Hippocampal formation (tissue), 2 donors: Measurements from ENCODE around the gene EARS2.
"Not testable (repeated sequence)": the region's sequence is repeated elsewhere in the genome, so short reads cannot be mapped to it uniquely, and the experiment has no call there.

Experiments
- DNase-seq, 2 donors: peaks; one replicate each; lab custom pipeline; 2025; lab: John Stamatoyannopoulos, UW

EARS2 gene

DNA sequence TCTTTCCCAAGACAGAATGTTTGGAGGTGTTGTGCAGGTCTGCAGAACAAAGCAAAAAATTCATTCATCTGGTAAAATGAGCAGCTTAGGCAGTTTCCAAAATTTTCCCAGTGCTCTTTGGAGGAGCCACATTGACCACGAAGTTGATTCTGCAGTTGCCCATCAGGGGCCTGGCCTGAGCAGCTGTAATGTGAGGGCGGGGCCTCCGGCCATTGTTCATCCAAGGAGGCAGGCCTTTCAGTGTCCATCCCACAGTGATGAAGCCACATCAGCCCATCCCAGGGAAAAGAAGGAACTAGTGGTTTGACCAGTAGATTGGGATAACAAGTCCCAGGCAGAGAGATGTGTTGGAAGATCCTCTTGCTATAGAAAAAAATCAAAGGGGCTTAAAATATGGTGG, 10.5 kb upstream of the EARS2 start:
- no peak for DNase-seq

DNA sequence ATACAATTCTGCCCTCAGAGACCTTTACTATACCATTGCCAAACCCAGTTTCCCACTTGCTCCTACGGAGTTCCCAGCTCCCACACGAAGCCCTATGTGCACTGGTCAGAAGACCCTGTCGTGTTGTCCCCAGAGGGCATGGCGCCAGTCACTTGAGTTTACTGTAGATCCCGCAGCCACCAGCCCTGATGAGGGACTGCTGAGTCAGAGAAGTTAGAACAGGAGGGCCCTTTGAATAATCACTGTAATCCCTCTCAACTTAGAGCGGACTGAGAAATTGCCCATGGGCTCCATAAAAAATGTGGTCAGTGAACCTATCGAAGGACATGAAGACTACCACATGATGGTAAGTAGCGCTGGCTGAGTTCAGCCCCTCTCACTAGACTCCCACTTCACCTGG, 9.6 kb upstream of the EARS2 start:
- DNase-seq, result no peak

DNA sequence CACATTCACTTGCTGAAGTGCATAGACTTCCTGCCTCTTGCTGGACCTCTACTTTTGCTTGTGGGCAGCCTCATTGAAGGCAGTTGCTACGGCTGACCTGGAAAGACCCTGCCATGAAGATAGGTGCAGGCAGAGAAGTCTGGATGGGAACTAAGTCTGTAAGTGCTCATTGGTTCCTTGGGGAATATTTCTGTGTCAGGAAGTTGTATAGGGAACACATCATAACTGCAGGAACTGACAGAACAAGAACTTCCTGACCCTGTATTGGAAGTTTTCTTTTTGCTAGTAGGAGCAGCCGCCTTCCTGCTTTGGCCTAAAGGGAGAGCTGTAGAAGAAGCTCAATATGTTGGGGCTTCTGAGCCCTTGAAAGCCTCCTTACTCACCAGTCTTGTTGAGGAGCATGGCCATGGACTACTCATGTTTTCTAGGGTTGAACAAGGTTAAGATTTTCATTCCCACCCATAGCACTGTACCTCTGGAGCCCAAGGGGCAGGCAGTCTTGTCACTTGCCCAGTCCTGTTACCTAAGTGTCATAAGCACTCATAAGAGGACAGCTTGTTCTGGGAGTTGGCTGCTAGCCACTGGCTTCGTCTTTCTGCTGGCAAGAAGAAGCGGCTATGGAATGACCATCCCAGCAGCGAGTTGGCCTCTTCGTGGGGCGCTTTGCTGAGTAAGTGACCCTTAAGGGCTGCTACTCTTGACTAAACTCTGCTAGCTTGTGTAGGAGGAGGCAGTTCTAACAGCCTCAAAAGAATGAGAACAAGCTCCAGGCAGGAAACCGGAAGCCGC, 7.6 kb upstream of the EARS2 start:
- peak in 1 of 2 donors; percentile 0 for DNase-seq

DNA sequence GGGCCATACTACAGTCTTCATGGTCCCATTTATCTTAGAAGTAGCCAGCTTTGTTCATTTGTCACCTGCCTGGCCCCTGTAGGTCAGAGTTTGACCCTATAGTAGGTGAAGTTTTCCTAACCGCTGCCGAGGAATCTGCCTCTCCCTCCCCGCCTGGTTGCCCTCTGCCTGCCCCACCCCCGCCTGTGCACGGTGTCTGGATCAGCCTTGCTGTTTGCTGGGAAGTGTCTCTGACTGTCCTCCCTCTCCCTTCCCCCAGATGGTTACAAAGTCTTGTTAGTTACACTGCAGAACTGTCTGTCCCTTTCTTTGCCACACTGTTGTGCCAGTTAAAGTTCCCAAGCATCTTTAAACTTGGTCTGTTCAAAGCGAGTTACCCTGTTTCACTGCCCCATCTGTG, 6.0 kb upstream of the EARS2 start:
- no peak for DNase-seq

DNA sequence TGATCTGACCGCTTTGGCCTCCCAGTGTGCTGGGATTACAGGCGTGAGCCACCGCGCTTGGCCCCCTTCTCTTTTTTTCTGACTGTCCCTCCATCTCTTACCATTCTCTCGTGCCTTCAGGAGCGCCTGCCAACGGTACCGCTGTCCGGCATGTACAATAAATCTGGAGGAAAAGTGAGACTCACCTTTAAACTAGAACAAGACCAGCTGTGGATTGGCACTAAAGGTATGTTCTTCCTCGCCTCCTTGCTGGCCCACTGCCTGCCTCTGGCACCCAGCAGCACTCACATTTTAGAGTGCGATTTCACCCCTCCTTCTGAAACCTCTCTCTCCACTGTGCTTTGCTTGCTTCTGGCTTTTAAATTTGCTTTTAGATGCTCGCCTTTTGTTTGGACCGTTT, 5.4 kb upstream of the EARS2 start:
- DNase-seq, result no peak

DNA sequence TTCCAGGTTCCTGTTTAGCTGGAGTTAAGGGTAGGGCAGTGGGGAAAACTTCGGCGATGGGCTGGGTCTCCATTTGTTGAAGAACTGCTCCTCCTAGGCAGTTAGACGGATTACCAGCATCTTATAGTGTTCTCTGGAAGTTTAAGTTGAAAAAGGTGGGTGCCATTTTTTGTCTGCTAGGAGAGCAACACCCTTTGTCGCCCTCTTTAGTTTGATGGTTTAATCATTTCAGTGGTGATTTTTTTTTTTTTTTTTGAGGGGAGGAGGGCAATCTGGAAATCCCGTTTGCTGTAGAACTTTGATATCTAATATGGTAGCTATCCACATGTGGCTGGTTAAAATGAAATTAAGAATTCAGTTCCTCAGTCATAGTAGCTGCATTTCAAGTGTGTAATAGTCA, 4.4 kb upstream of the EARS2 start:
- no peak for DNase-seq

DNA sequence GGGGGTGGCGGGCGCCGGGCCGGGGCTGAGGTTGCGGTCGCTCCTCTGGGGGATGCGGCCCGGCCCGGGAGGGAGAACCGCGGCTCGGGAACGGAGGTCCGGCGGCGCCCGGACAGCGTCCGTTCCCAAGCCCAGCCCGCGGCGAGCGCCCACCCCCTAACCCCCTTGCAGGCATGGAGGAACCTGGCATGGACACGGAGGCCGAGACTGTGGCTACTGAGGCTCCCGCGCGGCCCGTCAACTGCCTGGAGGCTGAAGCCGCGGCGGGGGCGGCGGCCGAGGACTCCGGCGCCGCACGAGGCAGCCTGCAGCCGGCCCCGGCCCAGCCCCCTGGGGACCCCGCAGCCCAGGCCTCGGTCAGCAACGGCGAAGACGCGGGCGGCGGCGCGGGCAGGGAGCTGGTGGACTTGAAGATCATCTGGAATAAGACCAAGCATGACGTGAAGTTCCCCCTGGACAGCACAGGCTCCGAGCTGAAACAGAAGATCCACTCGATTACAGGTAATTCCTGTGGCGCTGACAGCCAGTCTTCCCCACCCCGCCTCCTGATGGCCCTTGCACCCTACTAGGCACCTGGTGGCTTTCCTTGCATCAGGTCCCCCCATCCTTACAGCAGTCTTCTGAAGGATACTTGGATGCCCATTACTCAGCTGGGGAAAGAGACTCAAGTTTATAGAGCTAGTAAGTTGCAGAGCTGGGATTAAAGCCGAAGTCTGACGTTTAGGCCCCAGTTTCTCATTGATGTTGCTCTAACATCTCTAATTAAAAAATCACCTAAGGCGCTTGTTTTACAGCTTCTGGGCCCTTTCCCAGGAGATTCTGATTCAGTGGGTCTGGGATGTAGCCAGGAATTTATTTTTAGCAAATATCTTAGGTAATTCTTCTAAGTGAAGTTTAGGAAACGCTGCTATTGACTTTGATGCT, 891 bp upstream of the EARS2 start:
- DNase-seq, result no peak

DNA sequence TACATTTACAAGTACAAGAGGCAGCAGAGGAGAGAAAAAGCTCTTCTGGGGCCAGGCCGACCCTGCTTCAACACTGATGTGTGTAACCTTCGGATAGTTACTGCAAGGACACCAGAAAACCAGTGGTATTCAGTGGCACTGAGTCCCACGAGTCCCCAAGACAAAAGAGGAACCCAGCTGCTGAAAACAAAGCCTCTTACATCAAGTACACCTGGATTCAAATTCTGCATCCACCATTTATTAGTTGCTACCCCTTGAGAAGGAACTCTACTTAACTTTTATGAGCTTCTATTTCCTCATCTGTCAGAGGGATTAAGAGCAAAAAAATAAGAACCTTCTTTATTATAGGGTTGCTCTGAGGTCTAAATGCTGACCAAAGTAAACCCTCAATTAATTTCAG, 2.6 kb downstream of the EARS2 start:
- no peak for DNase-seq

DNA sequence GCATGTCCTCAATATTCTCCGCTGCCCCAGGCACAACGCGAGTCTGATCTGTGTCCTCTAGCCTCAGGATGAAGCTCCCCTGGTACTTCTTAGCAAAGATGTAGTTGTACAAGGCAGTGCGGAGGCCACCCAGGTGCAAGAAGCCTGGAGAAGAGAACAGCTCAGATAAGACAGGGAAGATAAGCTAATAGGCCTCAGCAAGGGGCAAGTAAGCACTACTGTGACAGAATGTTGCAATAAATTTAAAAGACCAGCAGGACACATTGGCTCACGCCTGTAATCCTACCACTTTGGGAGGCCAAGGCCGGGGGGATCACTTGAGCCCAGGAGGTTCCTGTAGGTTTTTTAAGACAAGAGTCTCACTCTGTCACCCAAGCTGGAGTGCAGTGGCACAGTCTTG, 5.0 kb downstream of the EARS2 start:
- no peak for DNase-seq

DNA sequence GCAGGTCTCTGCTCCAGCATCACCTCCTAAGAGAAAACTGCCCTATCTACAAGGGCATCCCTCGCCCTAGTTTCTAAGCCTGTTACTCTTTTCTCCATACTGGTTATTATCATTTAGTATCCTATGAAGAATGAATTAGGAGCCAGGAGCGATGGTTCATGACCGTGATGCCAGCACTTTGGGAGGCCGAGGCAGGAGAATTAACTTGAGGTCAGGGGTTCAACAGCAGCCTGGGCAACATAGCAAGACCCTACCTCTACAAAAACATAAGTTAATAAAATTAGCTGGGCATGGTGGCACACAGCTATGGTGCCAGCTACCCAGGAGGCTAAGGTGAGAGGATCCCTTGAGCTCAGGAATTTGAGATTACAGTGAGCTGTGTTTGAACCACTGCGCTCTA, 7.2 kb downstream of the EARS2 start:
- no peak for DNase-seq

DNA sequence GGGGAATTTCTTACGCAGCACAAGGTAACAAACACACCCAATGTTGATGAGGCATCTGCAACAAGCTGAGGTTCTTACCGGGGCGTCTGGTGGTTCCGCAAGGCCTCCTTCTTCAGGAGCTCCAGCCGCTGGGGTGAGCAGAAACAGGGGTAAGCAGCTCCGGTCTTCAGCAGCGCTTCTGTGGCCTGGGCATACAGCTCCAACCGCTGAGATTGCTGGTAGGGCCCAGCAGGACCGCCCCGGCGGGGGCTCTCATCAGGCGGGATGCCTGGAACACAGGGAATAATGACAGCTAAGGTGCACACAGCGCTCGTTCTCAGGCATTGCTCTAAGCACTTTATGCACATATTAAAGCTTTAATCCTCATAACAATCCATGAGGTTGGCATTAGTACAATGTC, 12.7 kb downstream of the EARS2 start:
- no peak for DNase-seq

DNA sequence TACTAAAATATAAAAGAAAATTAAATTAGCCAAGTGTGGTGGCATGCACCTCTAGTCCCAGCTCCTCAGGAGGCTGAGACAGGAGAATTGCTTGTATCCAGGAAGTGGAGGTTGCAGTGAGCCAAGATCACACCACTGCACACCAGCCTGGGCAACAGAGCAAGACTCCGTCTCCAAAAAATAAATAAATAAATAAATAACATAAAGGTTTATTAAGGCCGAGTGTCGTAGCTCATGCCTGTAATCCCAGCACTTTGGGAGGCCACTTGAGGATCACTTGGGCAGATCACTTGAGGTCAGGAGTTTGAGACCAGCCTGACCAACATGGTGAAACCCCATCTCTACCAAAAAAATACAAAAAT, 16.4 kb downstream of the EARS2 start:
- DNase-seq, result not testable (repeated sequence)

DNA sequence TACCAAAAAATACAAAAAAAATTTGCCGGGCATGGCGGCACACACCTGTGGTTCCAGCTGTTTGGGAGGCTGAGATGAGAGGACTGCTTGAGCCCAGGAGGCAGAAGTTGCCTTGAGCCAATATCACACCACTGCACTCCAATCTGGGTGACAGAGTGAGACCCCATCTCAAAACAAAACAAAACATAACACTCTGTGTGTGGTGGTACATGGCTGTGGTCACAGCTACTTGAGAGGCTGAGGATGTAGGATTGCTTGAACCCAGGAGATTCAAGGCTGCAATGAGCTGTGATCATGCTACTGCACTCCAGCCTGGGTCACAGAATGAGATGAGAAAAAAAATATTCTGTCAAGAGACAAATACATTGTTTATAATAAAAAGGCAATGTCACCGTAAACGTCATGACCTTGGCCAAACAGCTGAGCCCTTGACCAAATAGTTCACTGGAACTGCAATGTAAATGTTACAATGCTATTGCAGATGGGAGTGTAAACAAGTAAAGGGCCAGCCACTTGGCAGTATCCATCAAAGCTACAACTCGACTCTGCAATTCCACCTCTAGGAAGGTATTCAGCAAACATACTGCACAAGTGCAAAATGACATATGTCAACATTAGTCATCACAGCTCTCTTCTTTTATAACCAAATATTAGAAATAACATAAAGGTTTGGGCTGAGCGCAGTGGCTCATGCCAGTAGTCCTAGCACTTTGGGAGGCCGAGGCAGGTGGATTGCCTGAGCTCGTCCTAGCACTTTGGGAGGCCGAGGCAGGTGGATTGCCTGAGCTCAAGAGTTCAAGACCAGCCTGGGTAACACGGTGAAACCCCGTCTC, 16.9 kb downstream of the EARS2 start:
- no peak for DNase-seq

DNA sequence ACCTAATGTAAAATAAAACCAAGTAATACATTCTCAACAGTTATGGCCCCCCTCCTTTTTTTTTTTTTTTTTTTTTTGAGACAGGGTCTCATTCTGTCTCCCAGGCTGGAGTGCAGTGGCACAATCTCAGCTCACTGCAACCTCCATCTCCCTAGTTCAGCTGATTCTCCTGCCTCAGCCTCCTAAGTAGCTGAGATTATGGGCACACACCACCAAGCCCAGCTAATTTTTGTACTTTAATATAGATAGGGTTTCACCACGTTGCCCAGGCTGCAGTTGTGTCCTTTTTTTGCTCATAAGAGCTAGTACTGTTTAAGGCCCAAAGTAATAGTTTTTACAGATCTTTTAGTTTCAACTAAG, 18.3 kb downstream of the EARS2 start:
- no peak for DNase-seq

DNA sequence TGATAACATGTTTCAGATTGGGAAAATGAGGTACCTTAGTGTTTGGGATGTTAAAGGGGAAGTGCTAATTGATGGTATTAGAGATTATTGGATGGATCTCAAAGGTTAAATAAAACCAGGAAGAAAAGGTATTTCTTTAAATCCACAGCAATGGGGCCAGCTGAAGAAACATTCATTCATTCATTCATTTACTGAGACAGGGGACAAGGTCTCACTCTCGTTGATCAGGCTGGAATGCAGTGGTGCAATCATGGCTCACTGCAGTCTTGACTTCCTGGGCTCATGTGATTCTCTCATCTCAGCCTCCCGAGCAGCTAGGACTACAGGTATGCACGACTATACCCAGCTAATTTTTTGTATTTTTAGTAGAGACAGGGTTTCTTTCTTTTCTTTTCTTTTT, 19.8 kb downstream of the EARS2 start:
- no peak for DNase-seq

DNA sequence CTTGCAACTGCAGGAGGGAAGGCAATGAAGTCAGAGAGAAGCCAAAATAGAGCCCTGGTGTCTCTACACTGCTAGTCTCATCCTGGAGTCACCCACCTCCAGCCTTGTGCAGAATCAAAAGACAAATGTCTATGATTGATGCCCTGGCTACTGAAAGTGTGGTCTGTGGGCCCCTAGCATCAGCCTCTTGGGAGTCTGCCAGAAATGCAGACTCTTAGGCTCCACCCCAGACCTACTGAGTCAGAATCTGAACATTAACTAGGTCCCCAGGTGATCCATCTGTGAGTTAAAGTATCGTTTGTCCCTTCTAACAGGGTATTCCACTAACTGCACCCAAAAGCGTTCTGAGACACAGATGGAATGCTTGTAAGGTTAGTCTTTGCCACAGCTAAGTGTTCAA, 21.2 kb downstream of the EARS2 start:
- no peak for DNase-seq

DNA sequence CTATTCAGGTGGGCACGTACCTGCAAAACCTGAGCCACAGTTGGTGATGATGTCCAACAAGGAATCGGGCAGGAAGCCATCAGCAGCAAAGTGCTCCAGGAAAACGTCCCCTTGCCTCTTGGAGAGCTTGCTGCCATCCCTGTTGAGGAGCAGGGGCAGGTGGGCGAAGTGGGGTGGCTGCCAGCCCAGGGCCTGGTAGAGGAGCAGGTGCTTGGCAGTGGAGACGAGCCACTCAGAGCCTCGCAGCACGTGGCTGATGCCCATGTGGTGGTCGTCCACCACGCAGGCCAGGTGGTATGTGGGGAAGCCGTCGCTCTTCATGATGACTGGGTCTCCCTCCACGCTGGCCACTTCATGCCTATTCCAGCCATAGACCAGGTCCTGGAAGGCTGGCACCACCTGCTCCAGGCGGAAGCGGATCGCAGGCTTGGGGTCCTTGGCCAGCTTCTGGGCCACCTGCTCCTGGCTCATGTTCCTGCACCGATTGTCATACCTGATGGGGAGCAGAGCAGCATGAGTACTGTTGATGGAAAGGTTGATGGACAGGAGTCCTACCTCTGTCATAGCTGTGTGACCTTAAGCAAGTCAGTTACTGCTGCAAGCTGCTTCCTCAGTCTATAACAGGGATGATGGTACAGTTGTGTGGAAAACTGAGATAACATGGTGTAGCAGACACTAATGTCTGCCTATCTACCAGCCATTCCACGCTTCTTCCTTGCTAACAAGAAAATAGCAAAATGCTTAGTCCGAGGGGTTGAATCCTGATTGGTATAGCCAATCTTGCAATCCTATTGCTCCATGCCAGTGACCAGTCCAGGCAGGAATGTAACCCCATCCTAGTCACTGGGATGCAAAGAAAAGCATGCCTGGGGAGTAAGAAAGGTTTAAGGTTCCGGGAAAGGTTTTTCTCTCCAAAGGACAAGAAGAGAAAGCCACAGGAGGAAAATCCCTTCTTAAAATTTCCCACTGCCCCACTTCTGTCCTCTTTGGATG, 22.0 kb downstream of the EARS2 start:
- DNase-seq, result no peak

DNA sequence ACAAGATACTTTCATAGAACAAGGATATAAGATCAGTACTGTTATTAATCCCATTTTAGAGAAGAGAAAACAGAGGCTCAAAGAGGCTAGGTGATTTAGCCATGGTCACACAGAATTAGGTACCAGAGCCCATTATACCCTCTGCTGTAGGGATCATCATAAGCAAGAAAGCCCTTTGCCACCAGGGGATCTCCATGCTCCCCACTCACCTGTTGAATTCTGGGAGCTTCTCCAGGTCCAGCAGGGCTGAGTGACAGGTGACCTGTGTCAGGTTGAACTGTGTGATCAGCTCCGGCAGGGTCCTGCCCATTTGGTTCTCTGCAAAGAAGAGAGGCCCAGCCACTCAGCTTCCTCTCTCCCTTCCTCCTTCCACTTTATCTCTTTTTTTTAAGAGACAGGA, 24.7 kb downstream of the EARS2 start:
- no peak for DNase-seq

DNA sequence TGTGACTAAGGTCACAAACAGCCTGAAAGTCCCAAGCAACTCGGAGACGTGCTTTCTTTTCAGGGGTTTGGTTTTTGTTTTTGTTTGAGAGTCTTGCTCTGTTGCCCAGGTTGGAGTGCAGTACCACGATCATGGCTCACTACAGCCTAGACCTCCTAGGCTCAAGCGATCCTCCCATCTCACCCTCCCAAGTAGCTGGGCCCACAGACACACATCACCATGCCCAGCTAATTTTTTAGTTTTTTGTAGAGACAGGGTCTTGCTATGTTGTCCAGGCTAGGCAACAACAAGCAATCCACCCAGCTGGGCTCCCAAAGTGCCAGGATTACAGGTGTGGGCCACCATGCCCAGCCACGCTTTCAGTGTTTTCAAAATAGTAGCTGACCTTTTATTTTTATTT, 27.1 kb downstream of the EARS2 start:
- no peak for DNase-seq

DNA sequence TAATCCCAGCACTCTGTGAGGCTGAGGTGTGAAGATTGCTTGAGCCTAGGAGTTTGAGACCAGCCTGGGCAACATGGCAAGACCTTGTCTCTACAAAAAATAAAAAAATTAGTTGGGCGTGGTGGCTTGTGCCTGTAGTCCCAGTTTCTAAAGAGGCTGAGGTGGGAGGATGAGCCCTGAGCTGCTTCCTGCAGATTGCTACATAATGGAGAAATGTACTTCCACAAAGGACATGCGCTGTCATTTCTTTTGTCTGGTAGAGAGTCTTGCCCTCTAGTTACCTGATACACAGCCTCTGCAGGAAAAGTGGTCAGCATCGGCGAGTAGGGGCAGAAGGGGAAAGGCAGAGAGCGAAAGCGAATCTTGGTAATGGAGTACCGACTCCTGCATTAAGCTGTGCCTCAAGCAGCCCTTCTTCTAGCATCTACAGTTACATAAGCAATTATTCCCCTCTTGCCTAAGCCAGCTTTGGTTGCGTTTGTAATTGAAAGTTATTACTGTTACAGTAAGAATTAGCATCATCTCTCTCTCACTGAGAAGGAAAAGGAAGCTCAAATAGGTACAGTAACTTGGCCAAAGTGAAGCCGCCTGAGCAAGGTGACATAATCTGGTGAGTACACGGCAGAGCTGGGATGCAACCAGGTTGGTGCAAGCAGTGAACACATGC, 28.4 kb downstream of the EARS2 start:
- DNase-seq, result no peak
